ENCODE data around the gene SCD.

The SCD gene

DNA sequence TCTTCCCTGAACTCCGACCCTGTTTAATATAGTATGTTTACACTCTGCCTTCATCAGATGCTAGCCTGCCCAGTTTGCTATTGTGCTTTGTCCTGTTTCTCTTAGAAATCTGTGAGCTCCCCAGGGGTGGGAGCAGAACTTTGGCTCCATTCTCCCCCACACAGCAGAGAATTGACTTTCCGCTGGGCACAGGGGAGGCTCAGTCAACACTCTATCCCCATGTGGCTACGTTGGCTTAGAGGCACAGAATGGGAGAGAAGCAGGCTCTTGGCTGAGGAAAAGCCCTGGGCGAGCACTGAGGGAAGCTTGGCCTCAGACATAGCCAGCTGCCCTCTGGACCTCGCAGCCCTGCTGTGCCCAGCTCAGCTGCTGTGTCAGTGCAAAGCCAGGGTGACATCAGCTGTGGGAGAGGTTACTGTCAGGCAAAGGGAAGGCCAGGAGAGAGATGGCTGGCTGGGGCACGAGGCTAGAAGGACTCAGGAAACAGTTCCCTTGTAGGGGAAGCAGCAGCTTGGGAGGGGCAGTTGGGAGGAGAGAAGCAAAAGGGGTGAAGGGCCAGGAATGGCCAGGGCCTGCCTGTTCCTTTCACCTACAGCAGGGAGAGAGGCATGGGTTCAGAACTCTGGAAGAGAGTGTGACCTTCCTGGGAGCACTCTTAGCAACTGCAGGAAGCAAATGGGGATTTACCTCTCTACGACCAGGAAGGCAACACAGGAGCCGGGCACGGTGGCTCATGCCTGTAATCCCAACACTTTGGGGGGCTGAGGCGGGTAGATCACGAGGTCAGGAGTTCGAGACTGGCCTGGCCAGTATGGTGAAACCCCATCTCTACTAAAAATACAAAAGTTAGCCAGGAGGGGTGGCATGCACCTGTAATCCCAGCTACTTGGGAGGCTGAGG lies 5.8 kb upstream of the SCD start:
- no peak for DNase-seq (ENCODE audit: low spot score)

DNA sequence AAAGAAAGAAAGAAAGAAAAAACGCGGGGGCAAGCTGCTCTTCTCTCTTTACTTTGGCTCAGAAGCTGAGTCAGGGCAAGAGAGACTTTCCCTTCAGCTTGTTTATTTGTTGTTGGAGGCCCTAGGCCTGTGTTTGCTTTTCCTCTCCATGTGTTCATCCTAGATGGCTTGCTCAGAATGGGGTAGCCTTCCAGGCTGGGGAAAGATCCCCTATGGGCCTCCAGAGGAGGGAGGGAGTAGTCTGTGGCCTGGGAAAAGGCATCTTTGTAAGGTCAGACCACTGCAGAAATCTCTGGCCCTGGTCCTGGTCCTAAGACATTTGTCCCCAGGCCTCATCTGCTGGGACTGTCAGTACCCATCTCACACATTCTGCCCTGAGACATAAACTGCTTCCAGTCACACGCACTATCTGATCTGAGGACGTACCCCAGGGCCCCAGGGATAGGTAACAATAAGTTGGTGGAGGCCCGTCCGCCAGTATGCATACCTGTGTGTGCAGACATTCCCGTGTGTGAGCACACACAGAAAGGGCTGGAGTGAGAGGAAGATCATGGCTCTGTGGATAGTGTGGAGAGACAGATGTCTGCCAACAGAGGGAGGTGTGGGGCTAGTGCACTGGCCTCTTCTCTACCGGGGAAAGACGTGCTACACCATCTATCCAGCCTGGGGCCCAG lies 4.9 kb upstream of the SCD start:
- peak; percentile 59 for DNase-seq (ENCODE audit: low spot score)

GRCh38 chr10:100342627-100342972 lies 4.4 kb upstream of the SCD start:
- DNase-seq (ENCODE audit: low spot score), result no peak

DNA sequence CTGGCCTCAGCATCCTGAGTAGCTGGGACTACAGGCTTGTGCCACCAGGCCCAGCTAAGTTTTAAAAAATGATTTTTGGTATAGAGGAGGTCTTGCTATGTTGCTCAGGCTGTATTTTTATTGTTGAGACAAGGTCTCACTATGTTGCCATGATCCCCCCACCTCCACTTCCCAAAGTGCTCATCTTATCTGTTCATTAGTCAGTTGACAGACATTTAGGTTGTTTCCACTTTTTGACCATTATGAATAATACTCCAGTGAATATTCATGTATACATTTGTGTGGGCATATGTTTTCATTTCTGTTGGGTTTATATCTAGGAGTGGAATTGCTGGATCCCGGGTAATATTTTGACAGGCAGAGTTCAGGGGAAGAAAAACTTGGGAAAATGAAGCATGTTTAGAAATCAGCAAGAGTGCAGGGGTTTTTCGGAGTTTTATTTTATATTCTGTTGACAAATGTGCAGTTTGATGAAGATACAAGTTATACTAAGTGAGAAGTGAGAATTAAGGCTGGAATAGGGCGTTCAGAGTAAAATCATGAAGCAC lies 2.7 kb upstream of the SCD start:
- no peak for DNase-seq (ENCODE audit: low spot score)

GRCh38 chr10:100345570-100346330 lies 1.3 kb upstream of the SCD start:
- no peak for DNase-seq (ENCODE audit: low spot score)

DNA sequence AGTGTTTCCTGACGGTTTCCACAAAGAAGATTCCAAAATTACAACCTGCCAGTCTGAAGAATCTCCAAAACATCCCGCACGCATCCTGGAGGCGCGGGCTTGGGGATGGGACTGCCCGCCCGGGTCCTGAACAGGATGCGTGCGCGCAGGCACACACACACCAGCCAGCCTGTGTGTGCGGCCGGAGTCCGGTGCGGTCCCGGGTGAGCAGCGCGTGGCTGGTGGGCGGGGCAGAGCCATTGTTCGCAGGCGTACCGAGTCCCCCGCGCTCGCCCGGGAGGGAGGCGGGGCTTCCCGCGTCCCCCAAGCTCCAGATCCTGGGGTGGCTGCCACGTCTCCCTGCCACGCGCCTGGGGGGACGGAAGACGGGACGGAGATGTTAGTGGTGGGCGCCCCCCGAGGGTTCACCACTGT lies 675 bp upstream of the SCD start:
- no peak for DNase-seq (ENCODE audit: low spot score)

- DNase-seq (ENCODE audit: low spot score), result no peak
Observed at GRCh38 chr10:100347568-100348195, 649 bp downstream of the SCD start.

- no peak for DNase-seq (ENCODE audit: low spot score)
Observed at GRCh38 chr10:100348389-100348927, 1.4 kb downstream of the SCD start.

DNA sequence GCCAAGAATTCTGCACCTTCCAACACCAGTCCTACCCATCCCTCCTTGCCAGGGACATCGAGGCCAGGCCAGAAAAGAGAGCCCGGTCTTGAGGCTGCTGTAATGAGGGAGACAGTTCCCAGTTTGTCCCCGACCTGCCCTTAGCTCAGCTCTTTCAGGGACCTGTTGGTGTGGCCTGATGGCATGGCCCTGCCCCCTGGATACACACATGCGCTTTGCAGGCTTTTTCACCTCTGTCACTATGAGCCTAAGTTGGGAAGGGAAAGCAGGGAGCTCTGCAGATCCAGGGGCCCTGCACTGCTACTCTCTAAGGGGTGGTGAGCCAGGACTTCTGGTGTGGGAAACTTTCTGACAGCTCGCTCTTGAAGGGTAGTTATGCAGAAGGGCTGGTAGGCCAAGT lies 2.1 kb downstream of the SCD start:
- no peak for DNase-seq (ENCODE audit: low spot score)

DNA sequence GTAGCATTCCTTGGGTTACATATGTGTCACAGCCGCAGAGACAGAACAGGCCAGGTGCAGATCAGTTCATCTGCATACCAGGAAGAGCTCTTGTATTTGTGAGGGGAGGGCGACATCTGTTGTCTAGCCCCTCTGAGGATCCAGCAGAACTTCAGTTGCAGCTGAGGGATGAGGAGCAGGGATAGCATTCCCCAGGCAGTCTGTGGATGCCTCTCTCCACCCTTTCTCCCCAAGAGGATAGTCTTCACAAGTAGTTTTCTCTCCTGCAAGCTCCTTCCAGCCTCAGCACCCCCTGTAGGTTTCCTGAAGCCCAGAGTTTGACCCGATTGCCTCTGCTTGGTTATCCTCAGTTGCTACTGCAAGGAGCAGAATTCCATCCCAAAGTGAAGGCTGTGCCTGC lies 2.6 kb downstream of the SCD start:
- no peak for DNase-seq (ENCODE audit: low spot score)

- DNase-seq (ENCODE audit: low spot score), result no peak
Observed at GRCh38 chr10:100350914-100351485, 4.0 kb downstream of the SCD start.

- DNase-seq (ENCODE audit: low spot score), result no peak
Observed at GRCh38 chr10:100353770-100354485, 6.9 kb downstream of the SCD start.

DNA sequence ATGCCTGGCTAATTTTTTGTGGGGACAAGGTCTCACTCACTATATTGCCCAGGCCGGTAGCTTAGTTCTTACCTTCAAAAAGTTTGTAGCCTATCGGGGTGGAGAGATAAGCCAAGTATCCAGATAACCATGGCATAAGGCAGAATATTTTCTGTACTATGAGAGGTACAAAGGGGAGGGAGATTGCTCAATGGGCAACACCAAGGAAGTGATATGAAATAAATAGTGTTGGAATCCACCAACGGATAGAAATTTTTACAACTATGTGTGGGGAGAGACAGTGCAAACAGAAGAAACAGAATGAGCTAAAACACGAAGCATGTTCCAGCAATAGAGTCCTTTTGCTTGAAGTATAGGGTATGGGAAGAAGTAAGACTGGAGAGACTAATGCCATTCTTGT lies 8.1 kb downstream of the SCD start:
- DNase-seq (ENCODE audit: low spot score), result no peak

GRCh38 chr10:100356067-100357017 lies 9.3 kb downstream of the SCD start:
- DNase-seq (ENCODE audit: low spot score), result no peak

- no peak for DNase-seq (ENCODE audit: low spot score)
Observed at GRCh38 chr10:100357059-100357858, 10.2 kb downstream of the SCD start.

GRCh38 chr10:100359030-100359432 lies 12.0 kb downstream of the SCD start:
- no peak for DNase-seq (ENCODE audit: low spot score)

GRCh38 chr10:100359529-100360150 lies 12.6 kb downstream of the SCD start:
- DNase-seq (ENCODE audit: low spot score), result no peak

DNA sequence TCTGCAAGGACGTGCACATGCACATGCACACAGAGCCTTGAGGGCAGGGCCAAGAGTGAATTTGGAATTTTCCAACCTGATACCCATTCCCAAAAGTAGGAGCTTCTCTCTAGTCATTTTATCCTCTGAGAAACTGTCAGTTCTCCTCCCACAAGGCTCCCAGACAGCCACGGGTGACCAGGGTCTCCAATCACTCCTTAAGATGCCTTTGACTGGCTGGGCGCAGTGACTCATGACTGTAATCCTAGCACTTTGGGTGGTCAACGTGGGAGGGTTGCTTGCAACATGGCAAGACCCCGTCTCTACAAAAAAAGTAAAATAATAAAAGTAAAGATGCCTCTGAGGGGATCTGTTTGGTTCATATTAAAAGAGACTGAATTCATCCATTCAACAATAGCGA lies 13.2 kb downstream of the SCD start:
- DNase-seq (ENCODE audit: low spot score), result no peak

Measured in LoVo (cell line).